NK-92 (cell line): ENCODE measurements around the gene USP48.
"Not testable (repeated sequence)": the region's sequence is repeated elsewhere in the genome, so short reads cannot be mapped to it uniquely, and the experiment has no call there.

Experiments used
- DNase-seq: peaks from one replicate; lab custom pipeline; 2025; ENCODE audit not compliant: unreplicated experiment; lab: John Stamatoyannopoulos, UW

The USP48 gene

GRCh38 chr1:21641967-21642739, 140.8 kb downstream of the USP48 start:
- DNase-seq, result no peak

- DNase-seq, result no peak
Measured at GRCh38 chr1:21641537-21641936, 141.4 kb downstream of the USP48 start.

GRCh38 chr1:21641076-21641475, 141.9 kb downstream of the USP48 start:
- no peak for DNase-seq

GRCh38 chr1:21640653-21641052, 142.3 kb downstream of the USP48 start:
- no peak for DNase-seq

- no peak for DNase-seq
Measured at GRCh38 chr1:21639594-21640041, 143.3 kb downstream of the USP48 start.

- DNase-seq, result no peak
Measured at GRCh38 chr1:21638531-21639341, 144.2 kb downstream of the USP48 start.

GRCh38 chr1:21637514-21637913, 145.4 kb downstream of the USP48 start:
- DNase-seq, result no peak

- no peak for DNase-seq
Measured at GRCh38 chr1:21636029-21636428, 146.9 kb downstream of the USP48 start.

GRCh38 chr1:21634806-21635535, 148.0 kb downstream of the USP48 start:
- no peak for DNase-seq

GRCh38 chr1:21633992-21634805, 148.8 kb downstream of the USP48 start:
- DNase-seq, result no peak

- no peak for DNase-seq
Measured at GRCh38 chr1:21633141-21633755, 149.7 kb downstream of the USP48 start.

GRCh38 chr1:21631944-21632887, 150.7 kb downstream of the USP48 start:
- DNase-seq, result no peak

- not testable (repeated sequence) for DNase-seq
Measured at GRCh38 chr1:21631590-21631943, 151.4 kb downstream of the USP48 start.

GRCh38 chr1:21630571-21631343, 152.2 kb downstream of the USP48 start:
- no peak for DNase-seq

- DNase-seq, result no peak
Measured at GRCh38 chr1:21629971-21630370, 153.0 kb downstream of the USP48 start.

- DNase-seq, result no peak
Measured at GRCh38 chr1:21628798-21629393, 154.1 kb downstream of the USP48 start.
